GM20000 (cell line): ENCODE data around the gene STAC3.
A peak's percentile ranks its signal among the peaks of the same experiment; 100 is the strongest.

ENCODE experiments used
- DNase-seq: peaks from one replicate; pipeline ENCODE4 v3.0.0; 2012; ENCODE audit warnings: low spot score
- TF ChIP-seq, protein P1 (sequence below): IDR thresholded peaks from 2 replicates; pipeline ENCODE4 v1.5.1; 2012; ENCODE audit warnings: mild to moderate bottlenecking, control low read depth; ENCODE audit errors: extremely low read depth, missing control alignments

Gene STAC3

DNA sequence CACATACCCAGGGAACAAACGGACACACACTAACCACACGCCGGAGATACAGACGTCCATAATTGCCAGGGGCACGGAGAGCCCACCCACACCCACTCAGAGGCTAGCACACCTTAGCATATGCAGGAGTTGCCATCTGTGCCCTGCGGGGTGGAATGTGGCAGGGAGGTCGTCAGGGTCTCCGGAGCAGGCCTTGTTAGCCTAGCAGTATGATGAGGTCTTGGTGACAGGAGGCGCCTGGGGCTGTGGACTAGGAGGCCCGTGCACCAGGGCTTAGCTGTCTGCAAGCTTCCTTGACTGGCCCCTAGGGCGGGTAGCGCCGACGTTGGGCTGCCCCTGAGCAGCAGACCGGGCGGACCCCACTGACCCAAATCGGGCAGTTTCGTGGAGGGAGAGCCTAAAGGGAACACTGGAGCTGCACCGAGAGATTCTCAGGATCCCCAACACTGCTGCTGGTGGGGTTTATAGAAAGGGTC lies 10.0 kb downstream of the STAC3 start:
- TF ChIP-seq, protein P1, sequence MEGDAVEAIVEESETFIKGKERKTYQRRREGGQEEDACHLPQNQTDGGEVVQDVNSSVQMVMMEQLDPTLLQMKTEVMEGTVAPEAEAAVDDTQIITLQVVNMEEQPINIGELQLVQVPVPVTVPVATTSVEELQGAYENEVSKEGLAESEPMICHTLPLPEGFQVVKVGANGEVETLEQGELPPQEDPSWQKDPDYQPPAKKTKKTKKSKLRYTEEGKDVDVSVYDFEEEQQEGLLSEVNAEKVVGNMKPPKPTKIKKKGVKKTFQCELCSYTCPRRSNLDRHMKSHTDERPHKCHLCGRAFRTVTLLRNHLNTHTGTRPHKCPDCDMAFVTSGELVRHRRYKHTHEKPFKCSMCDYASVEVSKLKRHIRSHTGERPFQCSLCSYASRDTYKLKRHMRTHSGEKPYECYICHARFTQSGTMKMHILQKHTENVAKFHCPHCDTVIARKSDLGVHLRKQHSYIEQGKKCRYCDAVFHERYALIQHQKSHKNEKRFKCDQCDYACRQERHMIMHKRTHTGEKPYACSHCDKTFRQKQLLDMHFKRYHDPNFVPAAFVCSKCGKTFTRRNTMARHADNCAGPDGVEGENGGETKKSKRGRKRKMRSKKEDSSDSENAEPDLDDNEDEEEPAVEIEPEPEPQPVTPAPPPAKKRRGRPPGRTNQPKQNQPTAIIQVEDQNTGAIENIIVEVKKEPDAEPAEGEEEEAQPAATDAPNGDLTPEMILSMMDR, result no peak
- DNase-seq, result peak; percentile 44

DNA sequence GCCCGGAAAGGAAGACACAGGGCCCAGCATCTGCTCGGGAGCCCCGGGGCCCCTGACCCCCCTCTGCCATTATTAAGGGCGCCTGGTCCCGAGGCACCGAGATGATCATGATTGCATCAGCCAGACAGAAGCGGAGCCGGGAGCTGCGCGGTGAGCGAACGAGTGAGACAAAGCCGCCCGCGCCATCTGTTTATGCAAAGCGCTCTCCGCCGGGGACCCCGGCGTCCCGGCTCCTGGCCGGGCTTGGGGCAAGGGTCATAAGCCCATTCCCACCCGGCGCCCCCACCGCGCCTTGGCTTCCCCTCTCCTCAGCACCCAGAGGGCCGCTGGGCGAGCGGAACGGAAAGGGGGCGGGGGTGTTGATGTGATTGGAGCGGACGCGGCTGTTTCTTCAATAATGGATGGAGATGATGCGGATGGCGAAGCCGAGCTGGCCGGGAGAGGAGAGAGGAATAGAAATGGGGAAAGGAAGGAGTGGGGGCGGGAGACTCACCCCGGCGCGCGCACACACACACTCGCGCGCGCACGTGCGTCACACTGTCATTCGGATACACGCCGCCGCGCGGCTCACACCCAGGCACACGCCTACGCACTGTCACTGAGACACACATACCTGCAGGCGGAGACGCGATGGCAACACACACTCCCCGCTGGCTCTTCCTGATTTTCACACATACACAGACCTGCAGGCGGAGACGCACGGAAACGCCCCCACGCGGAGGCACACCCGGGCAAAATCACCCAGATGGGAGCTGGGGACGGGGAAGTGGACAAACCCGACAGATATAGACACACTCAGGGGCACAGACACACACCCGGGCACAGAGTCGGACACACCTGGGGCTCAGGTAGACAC lies 10.7 kb downstream of the STAC3 start:
- TF ChIP-seq, protein P1, result no peak
- peak; percentile 57 for DNase-seq

DNA sequence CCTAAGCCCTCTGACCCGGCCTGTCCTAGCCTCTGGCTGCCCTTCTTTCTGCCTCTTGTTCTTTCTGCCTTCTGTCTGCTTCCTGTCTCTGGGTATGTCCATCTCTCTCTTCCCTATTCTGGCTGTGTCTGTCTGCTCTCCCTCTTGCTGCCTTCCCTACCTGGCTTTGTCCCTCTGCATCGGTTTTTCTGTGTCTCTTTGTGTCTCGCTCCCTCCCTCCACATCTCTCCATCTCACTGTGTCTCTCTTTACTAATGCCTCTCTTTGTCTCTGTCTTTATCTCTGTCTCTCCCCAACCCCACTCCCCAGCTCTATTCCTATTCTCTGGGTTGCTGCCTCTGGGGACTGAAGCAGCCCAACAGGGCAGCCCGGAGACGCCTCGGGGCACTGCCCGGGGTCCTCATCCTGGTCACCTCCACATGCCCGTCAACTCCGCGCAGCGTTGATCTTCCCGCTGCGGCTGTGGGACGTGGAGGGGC lies 11.4 kb downstream of the STAC3 start:
- TF ChIP-seq, protein P1, result no peak
- peak; percentile 22 for DNase-seq

DNA sequence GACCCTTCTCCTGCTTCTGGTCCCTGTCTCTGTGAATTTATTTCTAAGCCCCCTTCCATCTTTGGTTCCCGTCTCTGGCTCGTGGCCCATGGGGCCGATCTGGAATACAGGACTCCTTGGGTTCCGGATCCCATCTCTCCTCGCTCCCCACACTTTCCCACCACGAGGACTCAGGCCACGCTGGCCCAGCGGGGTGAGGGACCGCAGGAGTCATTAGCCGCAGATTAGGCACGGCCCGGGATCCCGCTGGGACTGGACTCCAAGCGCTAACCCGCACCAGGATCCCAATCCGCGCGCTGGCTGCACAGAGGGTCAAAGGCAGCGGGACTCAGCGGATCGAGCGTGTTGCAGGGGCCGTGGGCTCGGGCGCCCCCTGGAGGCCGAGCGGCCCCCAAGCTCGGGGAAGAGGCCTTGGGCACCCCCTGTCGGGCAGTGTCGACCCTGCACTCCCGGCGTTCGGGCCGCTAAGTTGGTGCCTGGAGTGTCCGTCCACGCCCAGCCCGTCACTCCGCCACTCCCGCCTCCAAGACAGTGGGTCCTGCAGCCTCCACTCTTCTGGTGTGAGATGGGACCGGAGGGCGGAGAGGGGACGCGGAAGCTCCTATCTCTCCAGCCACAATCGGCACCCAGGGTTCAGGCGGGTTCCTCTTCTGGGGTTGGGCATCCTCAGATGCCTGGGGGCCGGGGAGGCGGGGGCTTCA lies 12.0 kb downstream of the STAC3 start:
- DNase-seq, result peak; percentile 93
- TF ChIP-seq, protein P1, result peak; percentile 100

DNA sequence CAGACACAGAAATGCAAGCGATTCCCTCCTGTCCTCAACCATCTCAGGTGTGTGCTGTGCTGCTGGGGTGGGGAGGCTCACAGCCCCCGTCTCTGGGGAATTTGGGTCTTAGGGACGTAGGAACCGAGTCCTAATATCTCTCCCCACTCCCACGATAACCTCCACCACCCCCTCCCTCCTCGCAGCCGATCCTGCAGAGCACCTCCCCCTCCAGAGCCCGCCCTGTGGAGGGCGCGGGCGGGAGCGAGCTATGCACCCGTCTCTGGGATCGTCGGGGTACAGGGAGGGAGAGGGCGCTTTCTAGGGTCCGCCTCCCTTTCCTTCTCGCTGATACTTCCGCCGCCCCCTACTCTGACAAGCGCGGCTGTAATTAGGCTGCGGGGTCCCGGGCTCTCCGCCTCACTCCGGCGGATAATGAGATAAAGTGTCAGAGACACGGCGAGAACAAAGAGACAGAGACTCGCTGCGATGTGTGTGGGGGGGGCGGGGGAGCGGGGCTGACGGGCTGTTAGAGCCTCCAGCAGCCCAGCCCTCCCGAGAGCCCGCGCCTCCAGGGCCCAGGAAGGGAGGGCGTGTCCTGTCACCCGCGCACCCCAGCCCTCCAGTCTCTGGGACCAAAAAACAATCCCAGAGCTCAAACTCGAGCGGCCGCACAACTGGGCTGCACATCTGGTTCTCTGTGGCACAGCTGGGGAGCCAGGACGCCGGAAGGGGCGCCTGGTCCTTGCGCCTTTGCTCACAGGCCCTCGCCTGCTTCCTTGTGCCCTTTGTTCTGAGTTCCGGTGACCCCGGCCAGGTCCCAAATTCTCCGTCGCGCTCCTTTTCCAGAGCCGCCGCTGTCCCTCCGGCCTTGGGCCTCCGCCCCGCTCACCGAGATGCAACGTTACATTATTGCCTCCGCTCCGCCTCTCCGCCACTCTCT lies 12.8 kb downstream of the STAC3 start:
- DNase-seq, result peak; percentile 46

DNA sequence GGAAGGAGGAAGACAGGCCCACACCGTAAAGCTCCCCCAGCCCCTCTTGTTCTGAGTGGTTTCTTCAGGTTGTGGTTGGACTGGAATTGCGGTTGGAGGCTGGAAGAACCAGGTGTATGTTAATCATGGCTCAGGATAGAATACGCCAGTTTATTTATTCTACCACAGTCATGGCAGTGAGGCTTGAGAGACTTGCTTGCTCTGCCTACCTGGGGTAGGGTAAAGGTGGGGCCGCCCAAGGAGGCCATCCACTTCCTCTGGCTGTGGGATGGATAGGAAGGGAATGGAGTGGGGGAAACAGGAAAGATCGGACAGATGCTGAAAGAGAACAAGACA lies 13.4 kb downstream of the STAC3 start:
- DNase-seq, result no peak
- TF ChIP-seq, protein P1, result no peak

More for the DNA sequence above, 12.8 kb downstream of the STAC3 start:
- TF ChIP-seq, protein P1, result no peak
